ENCODE measurements around the gene RCAN2.

The RCAN2 gene

GRCh38 chr6:46281110-46281509 is 210.1 kb downstream of the RCAN2 start:
- TF ChIP-seq, protein P1, sequence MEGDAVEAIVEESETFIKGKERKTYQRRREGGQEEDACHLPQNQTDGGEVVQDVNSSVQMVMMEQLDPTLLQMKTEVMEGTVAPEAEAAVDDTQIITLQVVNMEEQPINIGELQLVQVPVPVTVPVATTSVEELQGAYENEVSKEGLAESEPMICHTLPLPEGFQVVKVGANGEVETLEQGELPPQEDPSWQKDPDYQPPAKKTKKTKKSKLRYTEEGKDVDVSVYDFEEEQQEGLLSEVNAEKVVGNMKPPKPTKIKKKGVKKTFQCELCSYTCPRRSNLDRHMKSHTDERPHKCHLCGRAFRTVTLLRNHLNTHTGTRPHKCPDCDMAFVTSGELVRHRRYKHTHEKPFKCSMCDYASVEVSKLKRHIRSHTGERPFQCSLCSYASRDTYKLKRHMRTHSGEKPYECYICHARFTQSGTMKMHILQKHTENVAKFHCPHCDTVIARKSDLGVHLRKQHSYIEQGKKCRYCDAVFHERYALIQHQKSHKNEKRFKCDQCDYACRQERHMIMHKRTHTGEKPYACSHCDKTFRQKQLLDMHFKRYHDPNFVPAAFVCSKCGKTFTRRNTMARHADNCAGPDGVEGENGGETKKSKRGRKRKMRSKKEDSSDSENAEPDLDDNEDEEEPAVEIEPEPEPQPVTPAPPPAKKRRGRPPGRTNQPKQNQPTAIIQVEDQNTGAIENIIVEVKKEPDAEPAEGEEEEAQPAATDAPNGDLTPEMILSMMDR (IDR thresholded peaks at IDR 0.05) = no peak
- no peak overlapping the region for H3K4me3 ChIP-seq
- H3K27ac ChIP-seq = no peak overlapping the region
- DNase-seq (ENCODE audit: low spot score) = no peak

DNA sequence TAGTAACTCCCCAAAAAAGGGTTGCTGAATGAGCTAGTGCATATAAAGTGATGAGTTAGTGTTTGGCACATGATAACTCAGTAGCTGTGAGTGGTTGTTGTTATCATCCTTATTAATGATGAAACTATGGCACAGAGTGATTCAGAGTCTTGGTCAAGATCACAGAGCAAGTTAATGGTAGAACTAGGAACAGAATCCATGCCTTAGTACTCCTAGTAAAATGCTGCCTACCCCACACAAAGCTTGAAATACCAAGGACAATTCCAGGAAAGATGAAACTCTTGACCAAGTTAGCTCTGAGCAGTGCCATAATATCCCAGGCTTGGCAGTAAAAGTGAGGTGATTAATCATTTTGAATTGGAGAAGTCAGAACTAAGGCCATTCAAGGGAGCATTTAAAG is 211.4 kb downstream of the RCAN2 start:
- no peak overlapping the region for H3K27ac ChIP-seq
- TF ChIP-seq, protein P1 (IDR thresholded peaks at IDR 0.05) = no peak
- DNase-seq (ENCODE audit: low spot score) = no peak

DNA sequence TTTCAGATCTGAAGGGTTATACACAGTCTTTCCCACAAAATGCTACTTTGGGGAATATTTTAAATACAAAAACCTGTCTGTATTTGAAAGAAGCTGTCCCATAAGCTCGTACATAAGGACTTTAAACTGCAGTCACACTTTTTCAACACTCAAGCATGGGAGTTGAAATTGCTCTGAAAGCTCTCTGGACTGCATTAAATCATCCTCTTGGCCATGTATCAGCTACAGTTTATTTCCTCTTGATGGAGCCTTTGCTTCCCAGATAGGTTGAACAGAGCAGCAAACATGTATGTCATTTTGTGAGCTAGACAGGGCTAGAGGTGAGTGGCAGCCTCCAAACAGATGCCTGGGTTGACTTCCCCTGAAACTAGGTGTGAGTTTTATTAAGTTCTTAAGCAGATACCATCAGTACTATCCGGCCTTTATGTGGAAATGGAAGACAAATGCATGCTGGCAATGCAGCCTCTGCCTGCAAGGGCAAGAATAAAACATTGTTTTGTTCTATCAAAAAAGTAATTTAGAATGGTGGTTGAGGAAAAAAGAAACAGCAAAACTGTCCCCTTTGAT is 214.6 kb downstream of the RCAN2 start:
- no peak overlapping the region for H3K4me3 ChIP-seq
- DNase-seq (ENCODE audit: low spot score) = no peak
- H3K27ac ChIP-seq = no peak overlapping the region
- TF ChIP-seq, protein P1 (IDR thresholded peaks at IDR 0.05) = no peak

More for the DNA sequence above, 211.4 kb downstream of the RCAN2 start:
- no peak overlapping the region for H3K4me3 ChIP-seq

DNA sequence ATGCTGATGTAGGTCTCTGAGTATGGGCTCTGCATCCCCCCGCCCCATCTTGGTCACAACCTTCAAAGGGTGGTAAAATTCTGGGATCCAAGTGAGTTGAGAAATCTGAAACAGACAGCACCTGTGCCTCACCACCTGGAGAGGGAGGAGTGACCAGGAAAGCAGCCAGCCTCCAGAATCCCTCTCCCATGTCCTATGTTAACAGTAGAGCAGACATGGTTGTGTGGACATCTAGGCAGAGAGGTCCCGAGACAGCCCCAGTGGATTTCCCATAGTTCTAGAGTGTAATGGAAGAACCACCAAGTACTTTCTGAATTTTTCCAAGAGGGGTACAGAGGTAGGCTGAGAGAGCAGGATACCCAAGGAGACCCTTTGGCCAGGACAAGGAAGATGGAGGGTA is 216.7 kb downstream of the RCAN2 start:
- TF ChIP-seq, protein P1 (IDR thresholded peaks at IDR 0.05) = no peak
- Histone ChIP-seq H3K27ac (no peak overlapping the region), H3K4me3 (no peak overlapping the region)
- no peak for DNase-seq (ENCODE audit: low spot score)

GRCh38 chr6:46273911-46274310 is 217.3 kb downstream of the RCAN2 start:
- TF ChIP-seq, protein P1 (IDR thresholded peaks at IDR 0.05) = no peak
- no peak overlapping the region for H3K4me3 ChIP-seq
- no peak overlapping the region for H3K27ac ChIP-seq
- no peak for DNase-seq (ENCODE audit: low spot score)

GRCh38 chr6:46271728-46272127 is 219.5 kb downstream of the RCAN2 start:
- DNase-seq (ENCODE audit: low spot score) = no peak
- Histone ChIP-seq H3K27ac (no peak overlapping the region), H3K4me3 (no peak overlapping the region)
- TF ChIP-seq, protein P1 (IDR thresholded peaks at IDR 0.05) = no peak

DNA sequence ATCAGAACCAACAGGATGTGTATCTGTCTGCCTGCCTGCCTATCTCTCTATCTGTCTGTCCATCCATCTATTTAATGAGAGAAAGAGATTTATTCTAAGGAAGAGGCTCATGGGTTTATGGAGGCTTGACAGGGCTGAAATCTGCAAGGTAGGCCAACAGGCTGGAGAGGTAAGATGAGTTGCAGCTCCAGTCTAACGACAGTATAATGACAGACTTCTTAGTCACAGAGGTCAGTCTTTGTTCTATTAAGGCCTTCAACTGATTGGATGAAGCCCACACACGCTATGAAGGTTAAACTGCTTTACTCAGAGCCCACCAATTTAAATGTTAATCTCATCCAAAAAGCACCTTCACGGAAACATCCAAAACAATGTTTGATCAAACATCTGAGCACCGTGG is 220.1 kb downstream of the RCAN2 start:
- Histone ChIP-seq H3K27ac (no peak overlapping the region), H3K4me3 (no peak overlapping the region)
- TF ChIP-seq, protein P1 (IDR thresholded peaks at IDR 0.05) = no peak
- DNase-seq (ENCODE audit: low spot score) = no peak

All from coronary artery (tissue), 2 donors.